GM12878 (cell line): Measurements from ENCODE around the gene MFAP2. TPM values are rescaled to one million over a fixed set of nuclear protein-coding genes. Genes with fewer than 3 reads are reported as not detected.

ENCODE experiments used
- ATAC-seq: fragments of 200-7000 bp; cut with Tn5 transposase; 3 replicates; pipeline ENCODE4 v1.9.1; 2020; ENCODE audit warnings: mild to moderate bottlenecking, moderate library complexity
- BruUV-seq: library from RNA; stranded (reverse); fragments of 400-500 nt; replicated peaks from 2 replicates; lab custom pipeline; 2021; lab: Mats Ljungman, UMichigan
- CTCF ChIA-PET: fragments of 300-600 bp; sonication (Branson Sonifier 250); formaldehyde crosslinking; extraction: SDS; loops from one replicate; lab custom pipeline; 2021; ENCODE audit warnings: inconsistent platforms; lab: Yijun Ruan, JAX
- POLR2A ChIA-PET: fragments of 350-600 bp; formaldehyde crosslinking; extraction: SDS; loops from one replicate; lab custom pipeline; 2021; ENCODE audit warnings: inconsistent platforms; lab: Charles Lee
- RAD21 ChIA-PET: fragments of 300-600 bp; sonication (Branson Sonifier 250); formaldehyde crosslinking; loops from one replicate; lab custom pipeline; 2023; ENCODE audit warnings: antibody characterized with exemption; ENCODE audit not compliant: unreplicated experiment; lab: Charles Lee
- SMC1A ChIA-PET: fragments of 300-600 bp; sonication (Branson Sonifier 250); formaldehyde crosslinking; loops from one replicate; lab custom pipeline; 2023; ENCODE audit not compliant: unreplicated experiment, uncharacterized antibody; lab: Charles Lee
- DNase-seq: peaks from one replicate; pipeline ENCODE4 v3.0.0-alpha.2; 2011; ENCODE audit warnings: low read depth, low spot score
- FAIRE-seq: peaks from 3 replicates; lab custom pipeline; 2011; peaks lifted over from hg19 to GRCh38; lab: Jason Lieb, UNC
- H2AFZ ChIP-seq: 2 replicates; pipeline ENCODE4 v1.6.0; 2011; ENCODE audit warnings: low read depth, low read length, control low read depth; ENCODE audit not compliant: control insufficient read depth
- H3K27ac ChIP-seq: 2 replicates; pipeline ENCODE4 v1.5.1; 2011; ENCODE audit warnings: control low read depth; ENCODE audit not compliant: control insufficient read depth, insufficient read depth
- H3K27me3 ChIP-seq, 2 experiments: replicated peaks in 1 of 2; 2 replicates each; pipeline versions ENCODE4 v1.6.0 to v1.6.1; 2011; ENCODE audit warnings: low read length in 1 of 2; ENCODE audit not compliant: control insufficient read depth in 2 of 2, insufficient read depth in 2 of 2
- H3K36me3 ChIP-seq, 2 experiments: 2 replicates each; pipeline ENCODE4 v1.5.1; 2011; ENCODE audit warnings: low read length in 1 of 2; ENCODE audit not compliant: control insufficient read depth in 2 of 2, insufficient read depth in 2 of 2
- H3K4me1 ChIP-seq: 2 replicates; pipeline ENCODE4 v1.6.1; 2011; ENCODE audit warnings: mild to moderate bottlenecking, low read length, moderate library complexity, mixed read lengths; ENCODE audit not compliant: control insufficient read depth, insufficient read depth
- H3K4me2 ChIP-seq: 2 replicates; pipeline ENCODE4 v1.6.0; 2011; ENCODE audit warnings: control low read depth; ENCODE audit not compliant: control insufficient read depth, insufficient read depth
- H3K4me3 ChIP-seq: fragments of 200-600 bp; sonication (generic); 2 replicates; pipeline ENCODE4 v1.5.1; 2016
- H3K79me2 ChIP-seq: 2 replicates; pipeline ENCODE4 v1.6.0; 2011; ENCODE audit warnings: low read length; ENCODE audit not compliant: control insufficient read depth, insufficient read depth
- H3K9ac ChIP-seq: 2 replicates; pipeline ENCODE4 v1.8.0; 2011; ENCODE audit warnings: low read length, control low read depth, mixed read lengths; ENCODE audit not compliant: control insufficient read depth, insufficient read depth
- H3K9me3 ChIP-seq: replicated peaks from 3 replicates; pipeline ENCODE4 v1.5.1; 2011; ENCODE audit warnings: mild to moderate bottlenecking, low read length; ENCODE audit not compliant: control insufficient read depth, insufficient read depth
- H4K20me1 ChIP-seq: 2 replicates; pipeline ENCODE4 v1.6.0; 2011; ENCODE audit not compliant: control insufficient read depth, insufficient read depth
- ATF7 ChIP-seq: fragments of 450-650 bp; IDR thresholded peaks from 2 replicates; pipeline ENCODE4 v1.6.1; 2016; ENCODE audit warnings: low read depth, mild to moderate bottlenecking
- BCL11A ChIP-seq: IDR thresholded peaks from 2 replicates; pipeline ENCODE4 v1.6.1; 2011; ENCODE audit warnings: low read depth, low read length
- CREB1 ChIP-seq: IDR thresholded peaks from 2 replicates; pipeline ENCODE4 v1.6.1; 2012; ENCODE audit warnings: low read depth, mild to moderate bottlenecking, inconsistent platforms
- DPF2 ChIP-seq: fragments of 450-650 bp; IDR thresholded peaks from 2 replicates; pipeline ENCODE4 v1.6.1; 2017; ENCODE audit warnings: mild to moderate bottlenecking
- EED ChIP-seq: sonication (generic); IDR thresholded peaks from 2 replicates; pipeline ENCODE4 v1.6.1; 2016; ENCODE audit warnings: antibody characterized with exemption, low read depth
- IKZF1 ChIP-seq: fragments of 450-650 bp; conservative IDR thresholded peaks from 2 replicates; pipeline ENCODE4 v1.6.1; 2017; ENCODE audit warnings: antibody characterized with exemption, mild to moderate bottlenecking
- IKZF2 ChIP-seq, 2 experiments: fragments of 450-650 bp; IDR thresholded peaks; 2 replicates each; pipeline ENCODE4 v1.6.1; 2017; ENCODE audit warnings: mild to moderate bottlenecking in 2 of 2, moderate library complexity in 2 of 2
- PAX5 ChIP-seq: IDR thresholded peaks from 2 replicates; pipeline ENCODE4 v1.6.1; 2011; ENCODE audit warnings: low read depth, low read length, borderline replicate concordance
- RB1 ChIP-seq: fragments of 450-650 bp; formaldehyde crosslinking; IDR thresholded peaks from 2 replicates; pipeline ENCODE4 v1.6.1; 2017; ENCODE audit warnings: mild to moderate bottlenecking, borderline replicate concordance
- RELA ChIP-seq: fragments of 450-650 bp; IDR thresholded peaks from 2 replicates; pipeline ENCODE4 v1.8.0; 2014; ENCODE audit warnings: borderline replicate concordance; ENCODE audit not compliant: partially characterized antibody
- RELB ChIP-seq: fragments of 450-650 bp; IDR thresholded peaks from 2 replicates; pipeline ENCODE4 v1.6.1; 2017; ENCODE audit warnings: low read depth, mild to moderate bottlenecking, moderate library complexity
- REST ChIP-seq: IDR thresholded peaks from 2 replicates; pipeline ENCODE4 v1.6.1; 2012; ENCODE audit warnings: mild to moderate bottlenecking, low read depth, low read length
- SPI1 ChIP-seq: IDR thresholded peaks from 2 replicates; pipeline ENCODE4 v1.6.1; 2011; ENCODE audit warnings: low read depth, mild to moderate bottlenecking, low read length, moderate library complexity, borderline replicate concordance; ENCODE audit not compliant: insufficient read depth
- SREBF1 ChIP-seq: IDR thresholded peaks from 2 replicates; pipeline ENCODE4 v1.6.1; 2012; ENCODE audit warnings: mild to moderate bottlenecking, low read length
- ZNF207 ChIP-seq: fragments of 450-650 bp; IDR thresholded peaks from 2 replicates; pipeline ENCODE4 v1.6.1; 2014; ENCODE audit warnings: antibody characterized with exemption, mild to moderate bottlenecking, borderline replicate concordance
- ZNF384 ChIP-seq: IDR thresholded peaks from 2 replicates; pipeline ENCODE4 v1.6.1; 2012; ENCODE audit warnings: low read depth, mild to moderate bottlenecking, low read length, improper control_type of control experiment, borderline replicate concordance
- WGBS: methylation state at CpG from one replicate; pipeline ENCODE4 v1.1.6; 2016; ENCODE audit warnings: low lambda C conversion rate; ENCODE audit not compliant: insufficient replicate concordance, insufficient coverage; ENCODE audit errors: missing lambda C conversion rate; 5-methylcytosine and 5-hydroxymethylcytosine counted together
- in situ Hi-C: fragments of 300-500 bp; cut with MboI; formaldehyde crosslinking; loops from 9 replicates; pipeline ENCODE4 v1.14.3; 2018; ENCODE audit warnings: mixed read lengths
- intact Hi-C: fragments of 100-400 bp; cut with micrococcal nuclease; formaldehyde crosslinking; loops from one replicate; pipeline ENCODE4 v1.14.2; 2022; ENCODE audit not compliant: unreplicated experiment
- polyA plus RNA-seq, 11 experiments: library from polyadenylated mRNA; depleted of rRNA in 4 of 11; unstranded in 6 of 11; stranded (reverse) in 5 of 11; fragments of >200 nt; fragmentation: Nextera tagmentation in 4 of 11; fragmentation: Illumina TruSeq in 1 of 11; extraction: Ambion mirVana in 4 of 11; extraction: Trizol in 1 of 11; gene quantifications; 1 replicate in 1 of 11; 2 replicates in 10 of 11; pipeline versions ENCODE4 v1.2.1 to v1.2.3, GENCODE V29; 2011 to 2016; ENCODE audit warnings: inconsistent platforms in 2 of 11, missing spikeins in 2 of 11, low read depth in 1 of 11
- total RNA-seq, 4 experiments: library from RNA; depleted of rRNA in 3 of 4; stranded (reverse); fragments of >200 nt in 3 of 4; fragmentation: Illumina TruSeq in 1 of 4; extraction: Trizol in 1 of 4; gene quantifications; 2 replicates each; pipeline versions ENCODE4 v1.2.1 to v1.2.3, GENCODE V29; 2013 to 2021
- TF ChIP-seq, protein P1 (sequence below): fragments of 450-650 bp; IDR thresholded peaks from 2 replicates; pipeline ENCODE4 v1.6.1; 2017; ENCODE audit warnings: mild to moderate bottlenecking

The MFAP2 gene
- total and polyA plus RNA-seq, 10 of the 15 experiments (the other 5 are each of a cell fraction or from before 2014, with no cell fraction given) = 0.16 TPM; not detected in 9

GRCh38 chr1:17013491-17014320 is 33.3 kb upstream of the MFAP2 start:
- CTCF ChIA-PET = interaction anchor here (0.6 to 2.0 kb wide), 4 partner anchors 32 to 393 kb away, joined by 3 to 6 read pairs (median 3); no protein-coding TSS in a partner anchor
- ATAC-seq (no peak), DNase-seq (peak; percentile 15), FAIRE-seq (no peak)
- Histone ChIP-seq H3K9ac (no peak overlapping the region), H2AFZ (no peak overlapping the region), H3K4me3 (no peak overlapping the region), H3K36me3 (peaks cover 4 to 9% of the 10 kb centered on the region in 2 experiments; a peak in 2 of 4 replicates), H3K27me3 (no peaks in the 10 kb centered on the region), H3K4me2 (no peak overlapping the region), H3K27ac (no peak overlapping the region), H3K79me2 (peaks cover 2% of the 10 kb centered on the region), H3K4me1 (peaks cover 27% of the 10 kb centered on the region), H4K20me1 (no peaks in the 10 kb centered on the region), H3K9me3 (no peaks in the 10 kb centered on the region)
- POLR2A ChIA-PET = no interaction called here
- BruUV-seq = no TSS peak
- intact Hi-C loops = no loop called here
- RAD21 ChIA-PET = interaction anchor here (1.0 kb wide), 1 partner anchor 32 kb away, joined by 3 read pairs; no protein-coding TSS in a partner anchor
- in situ Hi-C loops = no loop called here
- SMC1A ChIA-PET = interaction anchor here (0.6 to 1.9 kb wide), 4 partner anchors 10 to 128 kb away, joined by 3 to 8 read pairs (median 4); no protein-coding TSS in a partner anchor
- WGBS = 30% methylated on average over 13 of the region's 13 CpGs
- TF ChIP-seq IKZF1 = peak; percentile 60
- 0 out of 2 replicates have a peak, but pooled peaks have one; percentile 25 for TF ChIP-seq PAX5
- TF ChIP-seq CREB1 = no peak
- no peak for TF ChIP-seq ZNF207
- TF ChIP-seq IKZF2 (IDR thresholded peaks at IDR 0.05) = peak; percentile 73 to 79
- TF ChIP-seq RB1 = no peak
- TF ChIP-seq SREBF1 = no peak
- TF ChIP-seq RELA = no peak
- TF ChIP-seq, protein P1, sequence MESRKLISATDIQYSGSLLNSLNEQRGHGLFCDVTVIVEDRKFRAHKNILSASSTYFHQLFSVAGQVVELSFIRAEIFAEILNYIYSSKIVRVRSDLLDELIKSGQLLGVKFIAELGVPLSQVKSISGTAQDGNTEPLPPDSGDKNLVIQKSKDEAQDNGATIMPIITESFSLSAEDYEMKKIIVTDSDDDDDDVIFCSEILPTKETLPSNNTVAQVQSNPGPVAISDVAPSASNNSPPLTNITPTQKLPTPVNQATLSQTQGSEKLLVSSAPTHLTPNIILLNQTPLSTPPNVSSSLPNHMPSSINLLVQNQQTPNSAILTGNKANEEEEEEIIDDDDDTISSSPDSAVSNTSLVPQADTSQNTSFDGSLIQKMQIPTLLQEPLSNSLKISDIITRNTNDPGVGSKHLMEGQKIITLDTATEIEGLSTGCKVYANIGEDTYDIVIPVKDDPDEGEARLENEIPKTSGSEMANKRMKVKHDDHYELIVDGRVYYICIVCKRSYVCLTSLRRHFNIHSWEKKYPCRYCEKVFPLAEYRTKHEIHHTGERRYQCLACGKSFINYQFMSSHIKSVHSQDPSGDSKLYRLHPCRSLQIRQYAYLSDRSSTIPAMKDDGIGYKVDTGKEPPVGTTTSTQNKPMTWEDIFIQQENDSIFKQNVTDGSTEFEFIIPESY = no peak
- no peak for TF ChIP-seq ATF7
- TF ChIP-seq EED = peak; percentile 62
- peak; percentile 80 for TF ChIP-seq SPI1
- TF ChIP-seq BCL11A = 0 out of 2 replicates have a peak, but pooled peaks have one; percentile 10
- TF ChIP-seq RELB = no peak
- peak; percentile 30; the same call in 1 of the 2 replicates for TF ChIP-seq DPF2
- TF ChIP-seq REST = no peak
- TF ChIP-seq ZNF384 = no peak
